GM11168 (cell line): ENCODE measurements around the gene PIAS1.
"Not testable (repeated sequence)": the region's sequence is repeated elsewhere in the genome, so short reads cannot be mapped to it uniquely, and the experiment has no call there.

Source experiments
- in situ Hi-C: fragments of 300-500 bp; cut with MboI; formaldehyde crosslinking; loops from one replicate; pipeline ENCODE4 v1.12.0; 2022; ENCODE audit warnings: low sequenced_read_pairs; ENCODE audit not compliant: unreplicated experiment

The PIAS1 gene

DNA sequence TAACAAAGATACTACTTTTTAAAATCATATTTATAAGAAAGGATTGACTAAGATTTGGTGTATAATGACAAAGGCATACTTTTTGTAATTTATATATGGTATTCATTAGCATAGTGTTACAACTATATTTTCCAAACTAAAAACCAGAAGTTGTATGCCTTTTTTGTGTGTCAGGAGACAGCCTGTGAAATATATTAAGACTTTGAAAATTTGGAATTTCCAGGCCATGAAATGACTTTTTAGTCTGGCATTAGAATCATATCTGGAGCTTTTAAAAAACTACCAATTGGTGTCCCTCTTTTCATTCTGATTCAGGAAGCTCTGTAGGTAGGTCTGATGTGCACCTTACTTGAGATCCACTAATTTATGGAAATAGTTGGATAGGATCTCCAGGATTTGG is 109.1 kb downstream of the PIAS1 start:
- in situ Hi-C loops, result loop anchor here (10.0 kb wide), 1 partner anchor 298 kb away; no protein-coding TSS in a partner anchor

DNA sequence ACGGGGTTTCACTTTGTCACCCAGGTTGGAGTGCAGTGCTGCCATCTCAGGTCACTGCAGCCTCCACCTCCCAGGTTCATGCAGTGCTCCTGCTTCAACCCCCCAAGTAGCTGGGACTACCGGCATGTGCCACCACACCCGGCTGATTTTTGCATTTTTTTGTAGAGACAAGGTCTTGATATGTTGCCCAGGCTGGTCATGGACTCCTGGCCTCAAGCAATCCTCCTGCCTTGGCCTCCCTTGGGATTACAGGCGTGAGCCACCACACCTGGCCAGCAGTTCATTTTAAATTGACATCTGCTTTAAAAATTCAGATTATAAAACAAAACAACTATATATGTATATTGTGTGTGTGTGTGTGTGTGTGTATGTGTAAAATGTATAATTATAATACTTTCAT is 112.7 kb downstream of the PIAS1 start:
- in situ Hi-C loops, result loop anchor here (10.0 kb wide), 1 partner anchor 302 kb away; no protein-coding TSS in a partner anchor

DNA sequence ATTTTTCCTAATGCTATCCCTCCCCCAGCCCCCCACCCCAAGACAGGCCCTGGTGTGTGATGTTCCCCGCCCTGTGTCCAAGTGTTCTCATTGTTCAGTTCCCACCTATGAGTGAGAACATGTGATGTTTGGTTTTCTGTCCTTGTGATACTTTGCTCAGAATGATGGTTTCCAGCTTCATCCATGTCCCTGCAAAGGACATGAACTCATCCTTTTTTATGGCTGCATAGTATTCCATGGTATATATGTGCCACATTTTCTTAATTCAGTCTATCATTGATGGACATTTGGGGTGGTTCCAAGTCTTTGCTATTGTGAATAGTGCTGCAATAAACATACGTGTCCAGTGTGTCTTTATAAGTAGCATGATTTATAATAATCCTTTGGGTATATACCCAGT is 117.9 kb downstream of the PIAS1 start:
- in situ Hi-C loops, result not testable (repeated sequence)

DNA sequence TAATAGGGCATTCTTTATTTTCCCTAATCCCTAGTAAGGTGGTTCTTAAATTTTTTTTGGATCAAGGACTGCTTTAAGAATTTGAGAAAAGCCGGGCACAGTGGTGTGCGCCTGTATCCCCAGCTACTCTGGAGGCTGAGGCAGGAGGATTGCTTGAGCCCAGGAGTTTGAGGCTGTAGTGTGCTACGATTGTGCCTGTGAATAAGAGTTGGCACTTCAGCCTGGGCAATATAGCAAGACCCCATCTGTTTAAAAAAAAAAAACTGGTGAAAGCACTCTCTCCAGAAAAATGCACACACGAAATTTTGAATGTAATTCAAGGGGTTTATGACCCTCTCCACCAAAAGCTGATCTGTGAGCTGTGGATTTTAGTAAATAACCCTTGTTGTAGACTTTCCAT is 119.0 kb downstream of the PIAS1 start:
- in situ Hi-C loops, result no loop called here

DNA sequence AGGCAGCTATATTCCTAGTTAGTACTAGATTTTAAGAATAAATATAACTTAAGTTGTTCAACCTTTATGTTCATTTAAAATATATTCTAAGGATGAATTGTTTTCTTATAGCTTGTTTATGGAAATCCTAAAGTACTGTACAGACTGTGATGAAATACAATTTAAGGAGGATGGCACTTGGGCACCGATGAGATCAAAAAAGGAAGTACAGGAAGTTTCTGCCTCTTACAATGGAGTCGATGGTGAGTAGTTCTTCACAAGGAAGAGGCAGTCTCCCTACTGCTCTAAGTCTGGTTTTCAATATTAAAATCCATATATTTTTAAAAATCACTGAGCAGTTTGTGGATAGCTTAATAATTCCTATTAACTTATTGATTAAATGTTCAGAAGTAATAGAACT is 121.4 kb downstream of the PIAS1 start:
- in situ Hi-C loops, result no loop called here

DNA sequence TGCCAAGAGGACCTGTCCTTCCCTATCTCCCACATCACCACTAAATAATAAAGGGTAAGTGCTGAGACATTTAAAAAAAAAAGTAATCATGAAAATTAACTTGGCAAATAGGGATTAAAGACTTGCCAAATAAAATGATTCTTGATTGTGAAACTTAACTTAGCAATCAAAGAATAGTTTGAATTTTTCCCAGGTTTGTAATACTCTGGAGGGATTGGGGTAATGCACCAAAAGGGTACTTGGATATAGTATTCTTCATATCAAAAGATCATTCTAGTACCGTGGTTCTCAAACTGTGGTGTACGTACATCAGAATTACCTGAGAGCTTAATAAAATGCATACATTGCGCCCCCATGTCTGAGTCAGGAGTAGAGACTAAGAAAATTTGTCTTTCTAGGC is 122.5 kb downstream of the PIAS1 start:
- in situ Hi-C loops, result no loop called here

DNA sequence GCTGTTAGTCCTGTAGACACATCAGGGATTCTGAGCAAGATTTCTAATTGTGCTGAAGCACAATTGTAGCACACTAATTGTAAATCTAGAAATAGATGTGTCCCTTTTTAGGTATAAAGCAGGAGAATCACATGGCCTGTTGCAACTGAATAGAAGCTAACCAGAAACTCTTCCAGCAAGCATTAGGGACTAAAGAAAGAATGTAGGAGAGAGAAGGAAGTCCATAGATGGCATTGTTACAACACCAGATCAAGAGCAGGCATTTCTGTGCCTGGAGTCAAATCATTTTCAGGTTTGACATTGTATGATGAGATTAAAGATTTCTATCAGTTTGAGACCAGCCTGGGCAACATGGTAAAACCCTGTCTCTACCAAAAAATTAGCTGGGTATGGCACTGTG is 123.6 kb downstream of the PIAS1 start:
- in situ Hi-C loops, result no loop called here

DNA sequence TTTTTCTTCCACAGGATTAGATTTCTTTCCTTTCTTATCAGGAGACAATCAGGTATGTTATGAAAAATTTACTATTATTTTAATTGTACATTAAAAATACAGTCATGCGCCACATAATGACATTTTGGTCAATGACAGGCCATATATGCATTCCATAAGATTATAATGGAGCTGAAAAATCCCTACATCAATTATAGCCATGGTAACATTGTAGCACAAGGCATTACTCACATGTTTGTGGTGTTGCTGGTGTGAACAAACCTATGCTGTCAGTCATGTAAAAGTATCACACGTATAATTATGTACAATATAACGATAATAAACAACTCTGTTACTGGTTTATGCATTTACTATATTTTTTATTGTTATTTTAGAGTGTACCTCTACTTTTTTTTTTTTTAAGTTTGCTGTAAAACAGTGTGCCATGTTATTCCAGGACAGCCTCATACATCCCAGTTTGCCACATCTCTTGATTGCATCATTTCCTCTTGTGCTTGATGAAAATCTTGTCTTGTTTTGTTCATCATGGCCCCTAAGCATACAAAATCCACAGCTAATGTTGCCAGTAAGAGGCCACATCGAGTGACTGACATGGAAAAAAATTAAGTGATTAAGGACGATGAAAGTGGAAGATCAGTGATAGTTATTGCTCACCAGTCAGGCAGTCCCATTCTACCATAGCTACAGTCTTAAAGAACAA is 129.7 kb downstream of the PIAS1 start:
- in situ Hi-C loops, result no loop called here

DNA sequence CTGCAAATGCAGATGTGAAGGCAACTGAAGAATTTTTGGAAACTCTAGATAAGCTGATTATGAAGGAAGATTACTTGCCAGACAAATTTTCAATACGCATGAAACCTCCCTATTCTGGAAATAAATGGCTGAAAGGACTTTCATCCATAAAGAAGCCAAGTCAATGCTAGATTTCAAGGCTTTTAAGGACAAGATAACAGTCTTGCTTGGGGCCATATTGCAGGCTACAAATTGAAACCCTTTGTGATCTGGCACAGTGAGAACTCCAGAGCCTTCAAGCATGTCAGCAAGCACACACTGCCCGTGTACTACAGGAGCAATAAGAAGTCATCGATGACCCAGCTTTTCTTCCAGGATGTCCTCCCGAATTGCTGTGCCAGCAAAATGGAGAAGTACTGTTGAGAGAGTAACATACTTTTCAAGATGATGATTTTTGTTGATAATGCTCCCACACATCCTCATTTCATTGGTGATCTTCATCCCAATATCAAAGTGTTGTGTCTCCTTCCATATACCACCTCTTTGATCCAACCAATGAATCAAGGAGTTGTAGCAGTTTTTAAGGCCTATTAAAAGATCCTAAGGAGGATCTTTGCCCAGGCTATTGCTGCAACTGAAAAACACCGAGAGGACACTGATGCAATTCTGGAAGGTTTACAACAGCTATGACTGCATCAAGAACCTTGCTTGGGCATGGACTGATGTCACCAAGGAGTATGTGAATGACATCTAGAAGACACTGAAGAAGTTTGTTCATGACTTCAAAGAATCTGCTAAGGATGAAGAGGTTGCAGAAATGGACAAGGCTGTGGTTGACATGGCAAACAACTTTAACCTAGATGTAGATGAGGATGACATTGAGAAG is 130.7 kb downstream of the PIAS1 start:
- in situ Hi-C loops, result no loop called here

DNA sequence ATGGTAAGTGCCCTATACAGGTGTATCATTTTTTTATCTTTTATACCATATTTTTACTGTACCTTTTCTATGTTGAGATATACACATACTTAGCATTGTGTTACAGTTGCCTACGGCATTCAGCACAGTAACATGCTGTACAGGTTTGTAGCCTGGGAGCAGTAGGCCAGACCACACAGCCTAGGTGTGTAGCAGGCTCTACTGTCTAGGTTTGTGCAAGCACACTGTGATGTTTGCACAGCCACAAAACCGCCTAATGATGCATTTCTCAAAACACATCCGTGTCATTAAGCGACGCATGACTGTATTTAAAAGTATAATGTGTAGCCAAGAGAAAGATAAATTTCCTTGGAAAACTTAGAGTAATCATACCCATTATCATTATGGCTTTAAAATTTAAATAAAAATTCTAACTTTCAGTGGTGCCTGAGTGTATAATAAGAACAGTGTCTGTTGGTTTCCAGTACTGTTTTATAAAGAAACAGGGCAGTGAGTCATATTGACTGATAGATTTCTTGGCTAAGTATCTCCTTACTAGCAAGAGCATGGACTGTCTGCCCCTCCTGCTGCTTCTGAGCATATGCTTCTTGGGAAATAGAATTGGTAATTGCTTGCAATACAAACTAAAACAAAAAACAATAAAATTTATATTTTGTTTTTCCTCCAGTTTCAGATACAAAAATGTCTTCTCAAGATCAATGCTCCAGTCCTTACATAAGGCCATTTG is 132.7 kb downstream of the PIAS1 start:
- in situ Hi-C loops, result no loop called here

DNA sequence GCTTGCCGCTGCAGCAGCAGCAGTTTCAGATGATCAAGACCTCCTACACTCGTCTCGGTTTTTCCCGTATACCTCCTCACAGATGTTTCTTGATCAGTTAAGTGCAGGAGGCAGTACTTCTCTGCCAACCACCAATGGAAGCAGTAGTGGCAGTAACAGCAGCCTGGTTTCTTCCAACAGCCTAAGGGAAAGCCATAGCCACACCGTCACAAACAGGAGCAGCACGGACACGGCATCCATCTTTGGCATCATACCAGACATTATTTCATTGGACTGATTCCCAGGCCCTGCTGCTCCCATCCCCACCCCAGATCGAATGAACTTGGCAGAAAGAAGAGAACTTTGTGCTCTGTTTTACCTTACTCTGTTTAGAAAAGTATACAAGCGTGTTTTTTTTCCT is 133.4 kb downstream of the PIAS1 start:
- in situ Hi-C loops, result no loop called here

DNA sequence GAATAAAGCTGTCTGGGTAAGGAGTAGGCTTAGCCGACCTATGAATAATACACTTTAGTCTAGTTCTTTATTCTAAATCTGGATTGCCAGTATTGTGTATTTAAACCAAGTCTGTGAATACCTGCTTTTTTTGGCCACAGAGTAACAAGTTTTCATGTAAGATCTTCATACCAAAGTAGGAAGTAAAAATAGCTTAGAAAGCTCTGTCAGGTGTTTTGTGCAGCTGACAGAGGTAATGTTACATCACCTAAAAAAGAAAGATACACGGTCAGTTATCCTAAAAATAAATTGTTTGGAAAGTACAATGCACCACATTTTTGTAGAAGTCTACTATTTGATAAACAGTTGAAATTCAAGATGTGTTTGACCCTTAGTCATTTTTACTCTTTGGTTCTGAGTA is 134.5 kb downstream of the PIAS1 start:
- in situ Hi-C loops, result no loop called here

DNA sequence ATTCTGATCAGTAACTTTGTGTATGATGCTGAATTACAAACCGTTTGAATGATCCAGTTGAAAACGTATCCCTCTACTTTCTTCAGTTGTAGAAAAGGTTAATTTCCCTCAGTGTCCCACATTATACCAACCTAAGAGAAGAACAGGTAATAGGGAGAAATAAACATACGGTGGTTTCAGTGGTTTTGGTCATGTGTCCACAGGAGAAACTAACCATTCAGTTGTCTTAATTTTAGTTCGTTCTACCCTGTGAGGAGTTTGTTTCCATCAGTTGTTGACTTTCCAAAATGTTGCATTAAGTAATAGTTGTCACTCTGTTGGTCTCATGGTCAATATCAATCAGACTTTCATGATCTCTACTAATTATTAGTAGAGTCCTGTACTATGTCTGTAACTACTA is 135.9 kb downstream of the PIAS1 start:
- in situ Hi-C loops, result no loop called here

DNA sequence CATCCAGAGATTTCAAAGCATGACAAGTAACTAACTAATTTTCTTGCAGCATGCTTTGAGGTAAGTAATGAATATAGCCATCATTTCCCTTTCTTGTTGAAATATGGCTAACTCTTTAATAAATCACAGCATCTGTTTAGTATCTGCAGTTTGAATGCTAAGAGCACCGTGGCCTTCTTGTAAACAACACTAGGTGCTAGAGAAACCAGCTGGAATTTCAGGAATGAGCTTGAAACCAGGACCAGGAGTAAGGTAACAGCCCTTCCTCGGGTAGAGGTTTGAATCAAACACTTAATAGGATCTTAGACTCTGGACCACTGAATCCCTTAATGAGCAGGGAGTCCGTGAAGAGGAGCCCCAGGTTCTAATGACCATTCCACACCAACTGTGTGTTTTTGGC is 137.4 kb downstream of the PIAS1 start:
- in situ Hi-C loops, result no loop called here

DNA sequence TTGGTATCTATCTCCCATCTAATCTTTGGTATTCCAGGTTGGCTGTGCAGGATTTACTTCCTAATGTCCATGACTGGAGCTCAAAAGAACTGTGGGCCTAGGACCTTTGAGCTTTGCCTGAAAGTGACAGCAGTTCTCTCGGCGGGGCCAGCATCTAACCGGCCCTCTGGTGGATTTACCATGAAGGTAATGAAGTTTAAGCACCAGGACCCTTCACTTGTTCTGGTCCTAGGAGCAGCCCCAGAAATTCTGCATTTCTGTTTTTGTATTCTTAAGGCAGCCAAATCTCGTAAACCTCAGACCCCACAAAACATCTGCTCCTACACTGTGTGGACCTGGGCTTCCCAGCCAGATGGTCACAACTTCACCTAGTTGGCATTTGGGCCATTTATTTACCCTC is 138.0 kb downstream of the PIAS1 start:
- in situ Hi-C loops, result no loop called here

DNA sequence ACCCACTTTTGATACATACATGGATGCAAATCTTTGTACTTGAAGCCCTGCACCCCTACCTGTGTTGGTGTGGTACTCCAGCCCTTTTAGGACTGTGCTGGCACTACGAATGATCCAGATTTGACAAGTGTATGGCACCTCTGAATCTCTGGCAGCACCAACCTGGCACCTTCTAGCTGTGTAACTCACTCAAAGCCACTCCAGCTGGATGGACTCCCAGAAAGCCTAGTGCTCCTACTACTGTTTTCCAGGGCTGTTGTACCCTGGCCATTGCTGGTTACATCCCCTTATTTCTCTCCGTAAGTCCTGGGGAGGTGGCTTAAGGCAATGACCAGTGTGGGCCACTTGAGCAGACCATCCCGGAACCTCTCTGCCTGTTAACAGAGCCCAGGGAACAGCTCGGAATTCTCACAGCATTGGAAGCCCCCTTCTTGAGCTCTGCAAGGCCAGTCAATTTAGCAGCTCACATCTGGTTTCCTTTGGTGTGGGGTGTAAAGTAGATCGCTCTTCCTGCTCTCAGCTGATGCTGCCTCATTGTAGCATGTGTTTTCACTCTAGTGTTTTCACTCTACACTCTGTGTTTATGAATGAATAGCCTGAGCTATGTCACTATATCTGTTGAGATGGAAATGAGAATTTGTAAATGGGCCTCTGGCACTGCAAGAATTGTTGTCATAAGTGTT is 138.8 kb downstream of the PIAS1 start:
- in situ Hi-C loops, result no loop called here

DNA sequence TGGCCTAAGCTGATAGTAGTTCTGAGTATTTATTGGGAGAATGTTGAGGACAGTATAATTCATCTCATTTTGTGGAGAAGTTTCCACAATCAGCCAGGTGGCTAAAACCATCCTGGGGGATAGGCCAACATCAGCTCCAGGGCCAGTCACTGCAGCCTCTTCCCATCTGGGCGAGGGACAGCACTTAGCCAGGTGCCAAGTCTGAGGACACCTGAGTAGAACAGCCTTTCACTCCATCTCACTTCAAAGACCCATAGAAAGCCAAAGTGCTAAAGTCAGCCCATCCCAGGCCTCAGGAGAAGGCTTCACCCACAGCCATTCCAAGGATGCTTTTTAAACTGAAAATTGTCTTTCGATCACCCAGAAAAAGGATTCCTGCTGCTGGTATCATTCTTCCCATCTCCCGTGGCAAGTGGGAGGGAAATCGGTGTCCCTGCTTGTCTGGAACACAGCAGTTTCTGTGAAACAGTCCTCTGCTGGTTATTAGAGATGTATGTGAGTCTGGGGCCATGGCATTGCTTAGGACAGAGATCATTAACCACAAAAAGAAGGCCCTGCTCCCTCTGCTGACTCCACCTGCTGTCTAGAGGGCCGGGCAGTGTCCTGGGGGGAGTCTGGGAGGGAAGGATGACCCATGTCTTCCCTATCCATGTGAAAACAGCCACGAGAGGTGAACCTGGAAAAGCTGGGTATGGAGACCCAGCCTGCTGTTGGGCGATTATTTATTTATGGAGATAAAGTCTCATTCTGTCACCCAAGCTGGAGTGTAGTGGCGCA is 141.4 kb downstream of the PIAS1 start:
- in situ Hi-C loops, result no loop called here

DNA sequence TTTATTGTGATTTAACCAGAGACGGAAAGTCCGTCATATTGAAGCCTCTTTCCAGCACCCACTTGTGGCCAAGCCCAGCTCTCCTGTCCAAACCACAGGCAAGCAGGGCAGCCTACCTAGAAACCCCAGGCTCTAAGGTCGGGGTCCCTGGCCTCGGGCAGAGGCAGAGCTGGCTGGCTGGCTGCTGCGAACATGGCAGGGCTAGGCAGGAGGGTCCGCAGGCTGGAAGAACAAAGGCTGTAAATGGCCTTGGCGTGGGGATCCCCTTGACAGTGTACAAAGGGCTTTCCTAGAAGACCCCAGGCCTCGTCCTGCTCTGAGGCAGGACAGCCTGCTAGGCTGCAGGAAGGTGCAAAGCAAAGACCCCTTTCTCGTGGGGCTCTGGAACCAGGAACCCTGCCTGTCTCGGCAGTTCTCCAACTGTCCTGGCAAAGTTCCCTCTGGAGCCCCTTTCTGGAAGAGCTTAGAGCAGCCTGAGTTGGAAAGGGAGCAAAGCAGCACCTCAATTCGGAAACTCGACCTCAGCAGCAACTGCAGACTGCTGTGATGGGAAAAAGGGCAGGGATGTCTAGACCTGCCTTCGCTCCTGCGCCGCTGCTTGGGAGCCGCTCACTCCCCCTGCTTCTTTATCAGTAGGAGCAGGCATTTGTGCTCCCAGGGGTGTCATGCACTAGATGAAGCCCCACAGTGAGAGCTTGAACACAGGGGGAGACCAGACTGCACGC is 142.5 kb downstream of the PIAS1 start:
- in situ Hi-C loops, result no loop called here

DNA sequence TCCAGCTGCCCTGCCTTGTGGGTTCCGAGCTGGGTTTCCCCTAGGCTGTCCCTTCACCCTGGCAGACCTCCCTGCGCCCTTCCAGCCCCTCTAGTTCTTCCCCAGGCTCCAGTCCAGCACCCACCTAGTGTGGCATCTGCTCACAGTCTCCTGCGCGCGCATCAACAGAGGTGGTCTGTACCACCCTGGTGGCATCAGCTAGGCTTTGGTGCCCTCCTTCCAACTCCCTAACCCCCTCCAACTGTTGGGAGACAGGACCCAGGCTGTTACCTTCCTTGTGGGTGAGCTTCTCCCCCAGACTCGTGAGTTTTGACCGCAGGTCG is 143.0 kb downstream of the PIAS1 start:
- in situ Hi-C loops, result no loop called here
